Adrenal gland (tissue), 5 donors: ENCODE measurements around the gene TNFRSF6B.

Source experiments
- POLR2A ChIP-seq, 2 donors: fragments of 450-650 bp; IDR thresholded peaks; one replicate each; pipeline ENCODE4 v1.6.1; 2017; ENCODE audit warnings: antibody characterized with exemption in 2 of 2, mild to moderate bottlenecking in 2 of 2, moderate library complexity in 1 of 2
- TF ChIP-seq, protein P1 (sequence below), 6 experiments: fragments of 450-650 bp in 4 of 6; fragments of 200-600 bp in 2 of 6; sonication (generic) in 1 of 6; IDR thresholded peaks; 1 replicate in 5 of 6; 2 replicates in 1 of 6; pipeline versions ENCODE4 v1.5.1 to v1.8.0; 2016 to 2021; ENCODE audit warnings: antibody characterized with exemption in 6 of 6, mild to moderate bottlenecking in 2 of 6, moderate library complexity in 1 of 6
- donor health status: DM: no; HTN: no; CAD: no.

DNA sequence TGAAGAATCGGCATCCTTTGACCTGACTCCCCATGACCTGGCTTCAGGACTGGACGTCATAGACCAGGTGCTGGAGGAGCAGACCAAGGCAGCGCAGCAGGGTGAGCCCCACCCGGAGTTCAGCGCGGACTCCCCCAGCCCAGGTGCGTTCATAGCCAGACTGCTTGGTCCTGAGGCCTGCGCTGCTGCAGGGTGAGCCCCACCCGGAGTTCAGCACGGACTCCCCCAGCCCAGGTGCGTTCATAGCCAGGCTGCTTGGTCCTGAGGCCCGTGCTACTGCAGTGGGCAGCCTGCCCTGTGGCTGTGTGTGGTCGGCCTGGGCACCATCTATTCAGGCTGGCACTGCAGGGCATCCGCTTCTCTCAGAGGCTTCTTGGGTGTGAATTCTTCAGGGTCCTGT is 22.5 kb upstream of the TNFRSF6B start:
- TF ChIP-seq POLR2A (IDR thresholded peaks at IDR 0.05) = no peak
- TF ChIP-seq, protein P1, sequence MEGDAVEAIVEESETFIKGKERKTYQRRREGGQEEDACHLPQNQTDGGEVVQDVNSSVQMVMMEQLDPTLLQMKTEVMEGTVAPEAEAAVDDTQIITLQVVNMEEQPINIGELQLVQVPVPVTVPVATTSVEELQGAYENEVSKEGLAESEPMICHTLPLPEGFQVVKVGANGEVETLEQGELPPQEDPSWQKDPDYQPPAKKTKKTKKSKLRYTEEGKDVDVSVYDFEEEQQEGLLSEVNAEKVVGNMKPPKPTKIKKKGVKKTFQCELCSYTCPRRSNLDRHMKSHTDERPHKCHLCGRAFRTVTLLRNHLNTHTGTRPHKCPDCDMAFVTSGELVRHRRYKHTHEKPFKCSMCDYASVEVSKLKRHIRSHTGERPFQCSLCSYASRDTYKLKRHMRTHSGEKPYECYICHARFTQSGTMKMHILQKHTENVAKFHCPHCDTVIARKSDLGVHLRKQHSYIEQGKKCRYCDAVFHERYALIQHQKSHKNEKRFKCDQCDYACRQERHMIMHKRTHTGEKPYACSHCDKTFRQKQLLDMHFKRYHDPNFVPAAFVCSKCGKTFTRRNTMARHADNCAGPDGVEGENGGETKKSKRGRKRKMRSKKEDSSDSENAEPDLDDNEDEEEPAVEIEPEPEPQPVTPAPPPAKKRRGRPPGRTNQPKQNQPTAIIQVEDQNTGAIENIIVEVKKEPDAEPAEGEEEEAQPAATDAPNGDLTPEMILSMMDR (IDR thresholded peaks at IDR 0.05) = no peak
